OCI-M1 (cell line): ENCODE results near the gene TENT5C.
A peak's percentile ranks its signal among the peaks of the same experiment; 100 is the strongest.

Source experiments
- DNase-seq: peaks from one replicate; lab custom pipeline; 2025; lab: John Stamatoyannopoulos, UW

TENT5C gene

GRCh38 chr1:117592155-117592554, 13.7 kb upstream of the TENT5C start:
- DNase-seq, result no peak

GRCh38 chr1:117594261-117594990, 11.4 kb upstream of the TENT5C start:
- DNase-seq, result no peak

- DNase-seq, result peak; percentile 34
Observed at GRCh38 chr1:117596023-117596720, 9.7 kb upstream of the TENT5C start.

GRCh38 chr1:117598489-117598888, 7.4 kb upstream of the TENT5C start:
- DNase-seq, result no peak

GRCh38 chr1:117599286-117600221, 6.3 kb upstream of the TENT5C start:
- no peak for DNase-seq

GRCh38 chr1:117600325-117600943, 5.4 kb upstream of the TENT5C start:
- no peak for DNase-seq

GRCh38 chr1:117600966-117601365, 4.9 kb upstream of the TENT5C start:
- DNase-seq, result no peak

- DNase-seq, result no peak
Observed at GRCh38 chr1:117602862-117603261, 3.0 kb upstream of the TENT5C start.

GRCh38 chr1:117605164-117605773, 579 bp upstream of the TENT5C start:
- no peak for DNase-seq

GRCh38 chr1:117606649-117607430, 992 bp downstream of the TENT5C start:
- peak; percentile 80 for DNase-seq

- DNase-seq, result peak; percentile 66
Observed at GRCh38 chr1:117607471-117607870, 1.6 kb downstream of the TENT5C start.

- no peak for DNase-seq
Observed at GRCh38 chr1:117608115-117608615, 2.3 kb downstream of the TENT5C start.

- no peak for DNase-seq
Observed at GRCh38 chr1:117608758-117609157, 2.9 kb downstream of the TENT5C start.

GRCh38 chr1:117609471-117609911, 3.6 kb downstream of the TENT5C start:
- DNase-seq, result no peak

GRCh38 chr1:117610036-117610435, 4.2 kb downstream of the TENT5C start:
- DNase-seq, result no peak

- DNase-seq, result peak; percentile 79
Observed at GRCh38 chr1:117611121-117611601, 5.3 kb downstream of the TENT5C start.

- DNase-seq, result peak; percentile 96
Observed at GRCh38 chr1:117611894-117612483, 6.1 kb downstream of the TENT5C start.

- DNase-seq, result peak; percentile 99
Observed at GRCh38 chr1:117612517-117613248, 6.8 kb downstream of the TENT5C start.
